ENCODE data around the gene ST6GALNAC1.

ST6GALNAC1 gene

DNA sequence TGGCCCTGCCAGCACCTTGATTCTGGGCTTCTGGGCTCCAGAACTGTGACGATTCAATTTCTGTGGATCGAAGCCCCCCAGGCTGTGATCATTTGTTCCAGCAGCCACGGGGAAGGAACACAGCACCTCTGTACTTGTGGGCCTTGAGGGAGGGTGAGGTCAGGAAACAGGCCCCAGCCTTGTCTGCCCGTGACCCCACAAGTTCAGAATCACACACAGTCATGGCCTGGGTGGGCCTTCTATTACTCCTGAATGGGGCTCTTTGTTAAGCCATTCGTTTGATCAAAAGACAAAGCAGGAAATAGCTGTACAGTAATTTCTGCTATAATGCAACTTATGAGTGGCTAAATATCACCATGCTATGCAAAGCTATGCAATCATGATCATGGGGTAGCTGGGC lies 68.0 kb downstream of the ST6GALNAC1 start:
- no peak for DNase-seq

Data from NCI-H1105 treated with DMSO at 0.1 percent for 48 hours (cell line).